ENCODE results near the gene HIKESHI. TPM values are rescaled to one million over a fixed set of nuclear protein-coding genes. Genes with fewer than 3 reads are reported as not detected.

The HIKESHI gene
- polyA plus RNA-seq, 3 donors = 21.5 to 71.2 (median 65.4) TPM

GRCh38 chr11:86259730-86260129 lies 42.3 kb upstream of the HIKESHI start:
- Mint-ChIP-seq H3K4me3 (no peak overlapping the region), H3K27me3 (ENCODE audit: low read depth in 3 of 3) (no peaks in the 10 kb centered on the region), H3K9me3 (peaks cover 0 to 2% (median 0%) of the 10 kb centered on the region in 7 donors), H3K36me3 (peaks cover 60 to 79% of the 10 kb centered on the region in 2 donors), H3K27ac (no peak overlapping the region), H3K4me1 (no peaks in the 10 kb centered on the region)
- Histone ChIP-seq H2AFZ (ENCODE audit: insufficient read depth, low read depth, low read length, poor library complexity, severe bottlenecking) (no peak overlapping the region), H3K79me2 (ENCODE audit: insufficient read depth, low read length) (peaks cover 23% of the 10 kb centered on the region), H3K9me3 (replicated peaks in 1 of 2; ENCODE audit: control insufficient read depth in 1 of 2, insufficient read depth in 1 of 2, low read length in 2 of 2) (no peaks in the 10 kb centered on the region), H3K36me3 (replicated peaks in 1 of 2; ENCODE audit: control insufficient read depth in 1 of 2, insufficient read depth in 2 of 2, low read length in 2 of 2) (peaks cover 77 to 94% of the 10 kb centered on the region in 2 donors), H3K4me1 (ENCODE audit: control insufficient read depth in 1 of 2, insufficient read depth in 2 of 2, low read length in 2 of 2) (no peaks in the 10 kb centered on the region), H3K9ac (ENCODE audit: insufficient read depth, low read length, poor library complexity, severe bottlenecking) (no peak overlapping the region), H3K4me3 (replicated peaks in 1 of 3; ENCODE audit: low read depth in 2 of 3, low read length in 3 of 3) (no peak overlapping the region), H3K27ac (ENCODE audit: low read depth in 1 of 2, low read length in 2 of 2) (no peak overlapping the region), H3K4me2 (replicated peaks; ENCODE audit: extremely low read depth, low read length, poor library complexity, severe bottlenecking) (no peak overlapping the region), H3K27me3 (ENCODE audit: control insufficient read depth in 2 of 2, insufficient read depth in 2 of 2, low read length in 2 of 2) (no peaks in the 10 kb centered on the region), H4K20me1 (ENCODE audit: insufficient read depth, low read length) (peaks cover 16% of the 10 kb centered on the region)
- no peak for DNase-seq
- WGBS (ENCODE audit: insufficient coverage) = no CpG with 5 or more reads among the region's 1 CpG
- intact Hi-C loops (cut with micrococcal nuclease) = no loop called here
- TF ChIP-seq CTCF (IDR thresholded peaks at IDR 0.05) = no peak

- Histone ChIP-seq H3K4me1 (ENCODE audit: control insufficient read depth in 1 of 2, insufficient read depth in 2 of 2, low read length in 2 of 2) (no peaks in the 10 kb centered on the region), H2AFZ (ENCODE audit: insufficient read depth, low read depth, low read length, poor library complexity, severe bottlenecking) (no peak overlapping the region), H3K9me3 (replicated peaks in 1 of 2; ENCODE audit: control insufficient read depth in 1 of 2, insufficient read depth in 1 of 2, low read length in 2 of 2) (no peaks in the 10 kb centered on the region), H3K79me2 (ENCODE audit: insufficient read depth, low read length) (peaks cover 9% of the 10 kb centered on the region), H3K27ac (ENCODE audit: low read depth in 1 of 2, low read length in 2 of 2) (no peak overlapping the region), H3K36me3 (replicated peaks in 1 of 2; ENCODE audit: control insufficient read depth in 1 of 2, insufficient read depth in 2 of 2, low read length in 2 of 2) (peaks cover 80 to 95% of the 10 kb centered on the region in 2 donors), H3K4me2 (replicated peaks; ENCODE audit: extremely low read depth, low read length, poor library complexity, severe bottlenecking) (no peak overlapping the region), H3K27me3 (ENCODE audit: control insufficient read depth in 2 of 2, insufficient read depth in 2 of 2, low read length in 2 of 2) (no peaks in the 10 kb centered on the region), H3K9ac (ENCODE audit: insufficient read depth, low read length, poor library complexity, severe bottlenecking) (no peak overlapping the region), H3K4me3 (replicated peaks in 1 of 3; ENCODE audit: low read depth in 2 of 3, low read length in 3 of 3) (no peak overlapping the region), H4K20me1 (ENCODE audit: insufficient read depth, low read length) (peaks cover 6% of the 10 kb centered on the region)
- TF ChIP-seq CTCF (IDR thresholded peaks at IDR 0.05) = no peak
- H3K27ac Mint-ChIP-seq = peak overlapping the region in 2 of 7 donors; percentile 27 to 41
- WGBS (ENCODE audit: insufficient coverage) = 100% methylated on average over 1 of the region's 3 CpGs
- peaks cover 0 to 2% (median 0%) of the 10 kb centered on the region in 7 donors for H3K9me3 Mint-ChIP-seq
- intact Hi-C loops (cut with micrococcal nuclease) = no loop called here
- no peaks in the 10 kb centered on the region for H3K4me1 Mint-ChIP-seq
- H3K4me3 Mint-ChIP-seq = no peak overlapping the region
- no peaks in the 10 kb centered on the region for H3K27me3 Mint-ChIP-seq (ENCODE audit: low read depth in 3 of 3)
- no peak for DNase-seq
- H3K36me3 Mint-ChIP-seq = peaks cover 53 to 80% of the 10 kb centered on the region in 2 donors
Measured at GRCh38 chr11:86261328-86261727, 40.7 kb upstream of the HIKESHI start.

Measured in CD14-positive monocyte (primary cell).